HG02840 (cell line): Measurements from ENCODE around the gene DPPA5.
"Not testable (repeated sequence)": the region's sequence is repeated elsewhere in the genome, so short reads cannot be mapped to it uniquely, and the experiment has no call there.

Experiments used
- ATAC-seq: cut with Tn5 transposase; IDR thresholded peaks from one replicate; pipeline ENCODE4 v1.9.1; 2021; ENCODE audit warnings: mild to moderate bottlenecking, moderate library complexity, moderate number of reproducible peaks; ENCODE audit not compliant: unreplicated experiment, low FRiP score

DPPA5 gene

DNA sequence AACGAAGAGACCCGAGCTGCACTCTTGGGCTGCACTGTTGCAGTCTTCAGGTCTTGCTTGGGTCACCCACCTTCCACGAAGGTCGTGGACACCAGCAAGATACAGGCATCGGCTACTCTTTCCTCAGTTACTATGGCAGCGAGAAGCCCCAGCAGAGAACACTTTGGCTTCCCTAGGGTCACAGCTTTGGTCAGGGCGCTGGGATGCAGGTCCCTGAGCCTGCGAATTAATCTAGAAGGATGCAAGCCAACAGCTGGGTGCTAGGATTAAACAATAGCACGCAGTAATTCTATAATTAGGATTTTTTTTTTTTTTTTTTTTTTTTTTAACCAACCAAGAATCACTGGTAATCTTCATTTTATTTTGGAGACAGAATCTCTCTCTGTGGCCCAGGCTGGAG, 10.5 kb upstream of the DPPA5 start:
- no peak for ATAC-seq

GRCh38 chr6:73364121-73364520, 10.0 kb upstream of the DPPA5 start:
- no peak for ATAC-seq

DNA sequence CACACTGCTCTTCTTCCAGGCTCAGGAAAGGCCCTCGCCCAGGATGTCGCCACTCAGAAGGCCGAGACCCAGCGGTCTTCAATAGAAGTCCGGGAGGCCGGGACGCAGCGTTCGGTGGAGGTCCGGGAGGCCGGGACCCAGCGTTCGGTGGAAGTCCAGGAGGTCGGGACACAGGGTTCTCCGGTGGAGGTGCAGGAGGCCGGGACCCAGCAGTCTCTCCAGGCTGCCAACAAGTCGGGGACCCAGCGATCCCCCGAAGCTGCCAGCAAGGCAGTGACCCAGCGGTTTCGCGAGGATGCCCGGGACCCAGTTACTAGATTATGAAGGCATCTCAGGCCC, 9.4 kb upstream of the DPPA5 start:
- ATAC-seq: no peak

DNA sequence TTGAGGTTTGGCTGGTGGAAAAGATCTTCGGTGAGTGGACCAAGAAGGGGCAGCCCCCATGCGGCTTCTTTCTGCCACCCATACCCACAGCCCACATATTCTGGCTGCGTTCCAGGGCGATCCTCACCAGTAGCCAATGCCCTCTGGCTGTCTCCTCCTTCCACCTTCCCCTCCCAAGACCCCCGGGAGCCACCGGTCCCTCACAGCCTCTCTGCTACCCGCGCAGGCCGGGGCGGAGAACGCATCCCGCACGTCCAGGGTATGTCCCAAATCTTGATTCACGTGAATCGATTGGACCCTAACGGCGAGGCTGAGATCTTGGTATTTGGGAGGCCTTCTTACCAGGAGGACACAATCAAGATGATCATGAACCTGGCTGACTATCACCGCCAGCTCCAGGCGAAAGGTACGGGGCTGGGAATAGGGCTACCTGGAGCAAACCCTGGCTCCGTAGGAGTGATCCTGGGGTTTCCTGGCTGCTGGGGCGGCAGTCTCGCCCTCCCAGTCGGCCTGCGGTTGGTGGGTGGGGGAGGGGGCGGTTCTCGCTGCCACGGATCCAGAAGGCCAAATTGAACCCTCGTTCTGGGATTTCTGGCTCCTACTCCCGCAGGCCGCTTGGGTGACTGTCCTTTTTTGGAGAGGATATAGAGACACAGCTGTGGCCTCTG, 8.9 kb upstream of the DPPA5 start:
- no peak for ATAC-seq

DNA sequence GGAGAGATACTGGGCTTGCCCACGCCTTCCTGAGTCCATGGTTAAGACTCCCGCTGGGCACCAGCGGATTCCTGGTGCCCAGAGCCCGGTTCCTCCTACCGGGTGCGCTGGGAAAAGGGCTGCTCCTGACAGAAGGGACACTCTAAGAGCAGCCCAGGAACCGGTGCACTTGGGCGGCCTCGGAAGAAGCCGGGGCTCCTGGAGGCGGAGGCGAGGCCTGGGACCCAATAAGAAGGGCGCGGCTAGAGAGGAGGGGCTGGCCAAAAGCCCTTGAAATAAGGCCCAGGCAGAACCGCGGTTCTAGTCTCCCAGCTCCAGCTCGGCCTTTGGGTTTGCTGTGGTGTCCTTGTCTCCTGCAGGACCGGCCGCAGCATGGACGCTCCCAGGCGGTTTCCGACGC, 8.3 kb upstream of the DPPA5 start, which contains the start of gene KHDC3L:
TSS of gene KHDC3L (plus strand) at position 301 of the 400 bp plus-strand sequence. CDS start at position 373, 72 bp downstream.
- no peak for ATAC-seq

- ATAC-seq: no peak
These were observed 4.8 kb downstream of the DPPA5 start for GRCh38 chr6:73349311-73349710.

GRCh38 chr6:73348550-73349204, 5.4 kb downstream of the DPPA5 start:
- no peak for ATAC-seq

GRCh38 chr6:73343164-73343563, 10.9 kb downstream of the DPPA5 start:
- no peak for ATAC-seq

GRCh38 chr6:73342174-73342573, 11.9 kb downstream of the DPPA5 start:
- ATAC-seq: no peak

- no peak for ATAC-seq
These were observed 12.7 kb downstream of the DPPA5 start for GRCh38 chr6:73341335-73341734.

DNA sequence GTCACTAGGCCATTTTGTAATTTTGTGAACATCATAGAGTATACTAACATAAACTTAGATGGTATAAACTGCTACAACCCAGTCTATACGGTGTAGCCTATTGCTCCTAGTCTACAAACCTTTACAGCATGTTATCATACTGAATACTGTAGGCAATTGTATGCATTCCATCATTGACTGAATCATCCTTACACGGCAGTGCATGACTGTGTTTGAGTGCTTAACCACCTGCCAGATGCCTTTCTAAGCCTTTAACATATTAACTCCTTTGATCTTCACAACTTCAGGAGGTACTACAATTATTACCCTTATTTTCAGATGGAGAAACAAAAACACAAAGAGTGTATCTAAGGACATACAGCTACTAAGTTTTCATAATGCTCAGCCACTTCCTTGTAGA, 14.0 kb downstream of the DPPA5 start:
- no peak for ATAC-seq

- ATAC-seq: no peak
These were observed 14.7 kb downstream of the DPPA5 start for GRCh38 chr6:73339340-73339739.

DNA sequence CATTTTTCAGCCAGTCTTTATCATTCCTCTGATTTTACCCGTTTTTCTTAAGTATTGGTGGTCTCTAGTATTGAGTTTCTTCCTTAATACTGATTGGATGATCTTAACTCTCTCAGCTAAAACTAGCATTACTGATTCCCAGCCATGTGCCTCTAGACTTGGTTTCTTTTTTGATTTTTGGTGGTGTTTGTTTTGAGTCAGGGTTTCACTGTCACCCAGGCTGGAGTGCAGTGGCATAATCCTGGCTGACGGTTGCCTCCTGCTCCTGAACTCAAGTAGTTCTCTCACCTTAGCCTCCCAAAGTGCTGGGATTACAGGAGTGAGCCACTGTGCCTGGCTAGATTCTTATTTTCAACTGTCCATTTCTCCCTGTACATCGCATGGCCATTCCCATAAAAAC, 24.9 kb downstream of the DPPA5 start:
- no peak for ATAC-seq

DNA sequence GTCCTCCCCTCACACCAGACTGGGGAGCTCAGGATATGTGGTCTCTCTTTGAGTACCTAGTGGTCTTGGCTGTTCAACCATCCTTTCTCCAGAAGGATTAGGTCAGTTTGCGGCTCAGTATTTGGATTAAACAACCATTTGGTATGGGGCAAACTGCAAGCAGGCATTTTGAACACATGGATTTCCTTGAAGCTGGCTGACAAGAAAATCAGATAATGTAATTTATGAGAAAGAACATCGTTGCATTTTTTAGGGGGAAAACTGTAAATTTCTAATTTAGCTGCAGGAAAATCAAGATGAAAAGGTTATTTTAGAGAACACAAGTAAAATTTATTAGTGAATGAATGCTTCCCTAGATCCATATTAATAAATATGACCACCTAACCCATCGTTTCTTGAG, 25.3 kb downstream of the DPPA5 start:
- no peak for ATAC-seq

DNA sequence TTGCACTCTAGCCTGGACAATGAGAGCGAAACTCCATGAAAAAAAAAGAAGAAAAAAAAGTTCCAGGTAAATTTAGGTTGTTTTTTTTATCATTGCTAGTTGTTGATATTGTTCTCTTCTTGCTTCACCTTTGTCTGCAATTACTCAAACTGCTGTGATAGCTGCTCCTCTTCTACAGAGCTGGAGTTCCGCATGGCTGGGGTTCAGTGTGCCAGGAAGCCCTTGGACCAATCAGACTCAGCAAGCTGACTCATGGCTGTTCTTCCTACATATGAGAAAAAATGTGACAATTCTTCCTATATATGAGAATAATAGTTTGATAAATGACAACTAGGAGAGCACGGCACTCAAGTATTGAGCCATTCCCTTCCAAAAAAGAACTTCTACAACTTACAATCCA, 28.4 kb downstream of the DPPA5 start:
- ATAC-seq: no peak

GRCh38 chr6:73323323-73323722, 30.8 kb downstream of the DPPA5 start:
- ATAC-seq: no peak

GRCh38 chr6:73314577-73315492, 39.2 kb downstream of the DPPA5 start:
- no peak for ATAC-seq

DNA sequence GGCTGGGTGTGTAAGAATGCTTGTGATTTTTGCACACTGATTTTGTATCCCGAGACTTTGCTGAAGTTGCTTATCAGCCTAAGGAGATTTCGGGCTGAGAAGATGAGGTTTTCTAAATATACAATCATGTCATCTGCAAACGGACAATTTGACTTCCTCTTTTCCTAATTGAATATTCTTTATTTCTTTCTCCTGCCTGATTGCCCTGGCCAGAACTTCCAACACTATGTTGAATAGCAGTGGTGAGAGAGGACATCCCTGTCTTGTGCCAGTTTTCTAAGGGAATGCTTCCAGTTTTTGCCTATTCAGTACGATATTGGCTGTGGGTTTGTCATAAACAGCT, 43.6 kb downstream of the DPPA5 start:
- not testable (repeated sequence) for ATAC-seq

- peak; percentile 97 for ATAC-seq
These were observed 44.1 kb downstream of the DPPA5 start for GRCh38 chr6:73309785-73310502.

- no peak for ATAC-seq
These were observed 44.6 kb downstream of the DPPA5 start for GRCh38 chr6:73309535-73309784.
